Measurements from ENCODE around the gene YBX2.

YBX2 gene

DNA sequence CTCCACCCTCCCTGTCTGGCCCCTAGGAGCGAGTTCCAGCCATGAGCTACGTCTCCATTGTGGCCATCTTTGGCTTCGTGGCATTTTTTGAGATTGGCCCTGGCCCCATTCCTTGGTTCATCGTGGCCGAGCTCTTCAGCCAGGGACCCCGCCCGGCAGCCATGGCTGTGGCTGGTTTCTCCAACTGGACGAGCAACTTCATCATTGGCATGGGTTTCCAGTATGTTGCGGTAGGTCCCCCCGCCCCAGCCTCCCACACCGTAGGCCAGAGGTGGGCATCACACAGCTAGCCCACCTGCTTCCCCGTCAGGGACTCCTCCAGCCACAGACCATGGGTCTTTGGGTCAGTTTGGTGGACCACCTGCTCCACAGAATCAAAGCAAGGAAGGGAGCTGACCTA lies 8.8 kb downstream of the YBX2 start:
- TF ChIP-seq, protein P1, sequence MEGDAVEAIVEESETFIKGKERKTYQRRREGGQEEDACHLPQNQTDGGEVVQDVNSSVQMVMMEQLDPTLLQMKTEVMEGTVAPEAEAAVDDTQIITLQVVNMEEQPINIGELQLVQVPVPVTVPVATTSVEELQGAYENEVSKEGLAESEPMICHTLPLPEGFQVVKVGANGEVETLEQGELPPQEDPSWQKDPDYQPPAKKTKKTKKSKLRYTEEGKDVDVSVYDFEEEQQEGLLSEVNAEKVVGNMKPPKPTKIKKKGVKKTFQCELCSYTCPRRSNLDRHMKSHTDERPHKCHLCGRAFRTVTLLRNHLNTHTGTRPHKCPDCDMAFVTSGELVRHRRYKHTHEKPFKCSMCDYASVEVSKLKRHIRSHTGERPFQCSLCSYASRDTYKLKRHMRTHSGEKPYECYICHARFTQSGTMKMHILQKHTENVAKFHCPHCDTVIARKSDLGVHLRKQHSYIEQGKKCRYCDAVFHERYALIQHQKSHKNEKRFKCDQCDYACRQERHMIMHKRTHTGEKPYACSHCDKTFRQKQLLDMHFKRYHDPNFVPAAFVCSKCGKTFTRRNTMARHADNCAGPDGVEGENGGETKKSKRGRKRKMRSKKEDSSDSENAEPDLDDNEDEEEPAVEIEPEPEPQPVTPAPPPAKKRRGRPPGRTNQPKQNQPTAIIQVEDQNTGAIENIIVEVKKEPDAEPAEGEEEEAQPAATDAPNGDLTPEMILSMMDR (IDR thresholded peaks at IDR 0.05; ENCODE audit: insufficient read depth, low read length), result no peak
- TF ChIP-seq SPI1 (IDR thresholded peaks at IDR 0.05; ENCODE audit: borderline replicate concordance, low read depth) (no peak), GABPA (IDR thresholded peaks at IDR 0.05; ENCODE audit: low read depth) (no peak), POLR2AphosphoS5 (IDR thresholded peaks at IDR 0.05; ENCODE audit: low read depth) (no peak)
- TF ChIP-seq, protein P2, sequence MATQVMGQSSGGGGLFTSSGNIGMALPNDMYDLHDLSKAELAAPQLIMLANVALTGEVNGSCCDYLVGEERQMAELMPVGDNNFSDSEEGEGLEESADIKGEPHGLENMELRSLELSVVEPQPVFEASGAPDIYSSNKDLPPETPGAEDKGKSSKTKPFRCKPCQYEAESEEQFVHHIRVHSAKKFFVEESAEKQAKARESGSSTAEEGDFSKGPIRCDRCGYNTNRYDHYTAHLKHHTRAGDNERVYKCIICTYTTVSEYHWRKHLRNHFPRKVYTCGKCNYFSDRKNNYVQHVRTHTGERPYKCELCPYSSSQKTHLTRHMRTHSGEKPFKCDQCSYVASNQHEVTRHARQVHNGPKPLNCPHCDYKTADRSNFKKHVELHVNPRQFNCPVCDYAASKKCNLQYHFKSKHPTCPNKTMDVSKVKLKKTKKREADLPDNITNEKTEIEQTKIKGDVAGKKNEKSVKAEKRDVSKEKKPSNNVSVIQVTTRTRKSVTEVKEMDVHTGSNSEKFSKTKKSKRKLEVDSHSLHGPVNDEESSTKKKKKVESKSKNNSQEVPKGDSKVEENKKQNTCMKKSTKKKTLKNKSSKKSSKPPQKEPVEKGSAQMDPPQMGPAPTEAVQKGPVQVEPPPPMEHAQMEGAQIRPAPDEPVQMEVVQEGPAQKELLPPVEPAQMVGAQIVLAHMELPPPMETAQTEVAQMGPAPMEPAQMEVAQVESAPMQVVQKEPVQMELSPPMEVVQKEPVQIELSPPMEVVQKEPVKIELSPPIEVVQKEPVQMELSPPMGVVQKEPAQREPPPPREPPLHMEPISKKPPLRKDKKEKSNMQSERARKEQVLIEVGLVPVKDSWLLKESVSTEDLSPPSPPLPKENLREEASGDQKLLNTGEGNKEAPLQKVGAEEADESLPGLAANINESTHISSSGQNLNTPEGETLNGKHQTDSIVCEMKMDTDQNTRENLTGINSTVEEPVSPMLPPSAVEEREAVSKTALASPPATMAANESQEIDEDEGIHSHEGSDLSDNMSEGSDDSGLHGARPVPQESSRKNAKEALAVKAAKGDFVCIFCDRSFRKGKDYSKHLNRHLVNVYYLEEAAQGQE (IDR thresholded peaks at IDR 0.05; ENCODE audit: insufficient replicate concordance, low read depth), result no peak
- Histone ChIP-seq H3K4me3 (replicated peaks; ENCODE audit: insufficient read depth, low read length) (no peak overlapping the region), H3K27me3 (ENCODE audit: insufficient read depth, poor library complexity, severe bottlenecking) (no peaks in the 10 kb centered on the region), H3K27ac (replicated peaks) (no peak overlapping the region)
- DNase-seq (ENCODE audit: low read depth in 1 of 2, low spot score in 1 of 2), result no peak

DNA sequence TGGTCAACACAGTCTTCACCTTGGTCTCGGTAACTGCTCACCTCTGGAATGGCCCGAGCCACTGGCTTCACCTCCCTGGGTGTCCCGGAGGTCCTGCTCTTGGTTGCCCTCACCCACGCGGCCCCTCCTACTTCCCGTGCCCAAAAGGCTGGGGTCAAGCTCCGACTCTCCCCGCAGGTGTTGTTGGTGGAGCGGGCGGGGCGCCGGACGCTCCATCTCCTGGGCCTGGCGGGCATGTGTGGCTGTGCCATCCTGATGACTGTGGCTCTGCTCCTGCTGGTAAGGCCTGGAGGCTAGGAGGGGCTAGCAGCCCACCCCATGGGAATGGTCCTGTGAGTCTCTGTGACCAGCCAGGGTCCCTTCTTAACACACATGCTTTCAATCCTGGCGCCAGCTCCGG lies 9.5 kb downstream of the YBX2 start:
- Histone ChIP-seq H3K27me3 (ENCODE audit: insufficient read depth, poor library complexity, severe bottlenecking) (no peaks in the 10 kb centered on the region), H3K27ac (replicated peaks) (no peak overlapping the region), H3K4me3 (replicated peaks; ENCODE audit: insufficient read depth, low read length) (no peak overlapping the region)
- no peak for DNase-seq (ENCODE audit: low read depth in 1 of 2, low spot score in 1 of 2)
- TF ChIP-seq GABPA (IDR thresholded peaks at IDR 0.05; ENCODE audit: low read depth) (no peak), SPI1 (IDR thresholded peaks at IDR 0.05; ENCODE audit: borderline replicate concordance, low read depth) (no peak)
- TF ChIP-seq, protein P2 (IDR thresholded peaks at IDR 0.05; ENCODE audit: insufficient replicate concordance, low read depth), result no peak

DNA sequence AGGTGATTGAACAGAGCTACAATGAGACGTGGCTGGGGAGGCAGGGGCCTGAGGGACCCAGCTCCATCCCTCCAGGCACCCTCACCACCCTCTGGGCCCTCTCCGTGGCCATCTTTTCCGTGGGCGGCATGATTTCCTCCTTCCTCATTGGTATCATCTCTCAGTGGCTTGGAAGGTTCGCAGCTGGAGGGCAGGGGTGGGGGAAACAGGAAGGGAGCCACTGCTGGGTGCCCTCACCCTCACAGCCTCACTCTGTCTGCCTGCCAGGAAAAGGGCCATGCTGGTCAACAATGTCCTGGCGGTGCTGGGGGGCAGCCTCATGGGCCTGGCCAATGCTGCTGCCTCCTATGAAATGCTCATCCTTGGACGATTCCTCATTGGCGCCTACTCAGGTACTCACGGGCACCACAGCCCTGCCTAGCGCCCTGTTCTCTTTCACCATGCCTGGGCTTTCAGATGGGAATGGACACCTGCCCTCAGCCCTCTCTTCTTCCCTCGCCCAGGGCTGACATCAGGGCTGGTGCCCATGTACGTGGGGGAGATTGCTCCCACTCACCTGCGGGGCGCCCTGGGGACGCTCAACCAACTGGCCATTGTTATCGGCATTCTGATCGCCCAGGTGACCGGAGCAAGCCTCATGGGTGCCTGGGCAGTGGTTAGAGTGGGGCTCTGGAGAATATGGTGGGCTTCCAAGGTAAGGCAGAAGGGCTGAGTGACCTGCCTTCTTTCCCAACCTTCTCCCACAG lies 10.8 kb downstream of the YBX2 start:
- TF ChIP-seq POLR2AphosphoS5 (IDR thresholded peaks at IDR 0.05; ENCODE audit: low read depth), result no peak
- TF ChIP-seq, protein P1 (IDR thresholded peaks at IDR 0.05; ENCODE audit: insufficient read depth, low read length), result no peak
- no peak for TF ChIP-seq SPI1 (IDR thresholded peaks at IDR 0.05; ENCODE audit: borderline replicate concordance, low read depth)
- TF ChIP-seq, protein P2 (IDR thresholded peaks at IDR 0.05; ENCODE audit: insufficient replicate concordance, low read depth), result no peak
- TF ChIP-seq GABPA (IDR thresholded peaks at IDR 0.05; ENCODE audit: low read depth), result no peak
- no peak overlapping the region for H3K27ac ChIP-seq (replicated peaks)
- no peak for DNase-seq (ENCODE audit: low read depth in 1 of 2, low spot score in 1 of 2)
- H3K27me3 ChIP-seq (ENCODE audit: insufficient read depth, poor library complexity, severe bottlenecking), result no peaks in the 10 kb centered on the region
- H3K4me3 ChIP-seq (replicated peaks; ENCODE audit: insufficient read depth, low read length), result no peak overlapping the region

Data from HL-60 (cell line).